GM12878 (cell line): Measurements from ENCODE around the gene TMEM35B.

Source experiments
- CEBPB ChIP-seq, 2 experiments: fragments of 150-350 bp in 1 of 2; IDR thresholded peaks; 2 replicates each; pipeline ENCODE4 v1.6.1; 2012 to 2014; ENCODE audit warnings: low read depth in 2 of 2, low read length in 2 of 2, borderline replicate concordance in 1 of 2, inconsistent platforms in 1 of 2
- CREB1 ChIP-seq: IDR thresholded peaks from 2 replicates; pipeline ENCODE4 v1.6.1; 2012; ENCODE audit warnings: low read depth, mild to moderate bottlenecking, inconsistent platforms
- RAD21 ChIP-seq: IDR thresholded peaks from 2 replicates; pipeline ENCODE4 v1.6.1; 2011; ENCODE audit warnings: mild to moderate bottlenecking, low read depth, low read length, moderate library complexity; ENCODE audit not compliant: insufficient read depth
- YY1 ChIP-seq: IDR thresholded peaks from 2 replicates; pipeline ENCODE4 v1.6.1; 2011; ENCODE audit warnings: low read depth, mild to moderate bottlenecking, low read length

DNA sequence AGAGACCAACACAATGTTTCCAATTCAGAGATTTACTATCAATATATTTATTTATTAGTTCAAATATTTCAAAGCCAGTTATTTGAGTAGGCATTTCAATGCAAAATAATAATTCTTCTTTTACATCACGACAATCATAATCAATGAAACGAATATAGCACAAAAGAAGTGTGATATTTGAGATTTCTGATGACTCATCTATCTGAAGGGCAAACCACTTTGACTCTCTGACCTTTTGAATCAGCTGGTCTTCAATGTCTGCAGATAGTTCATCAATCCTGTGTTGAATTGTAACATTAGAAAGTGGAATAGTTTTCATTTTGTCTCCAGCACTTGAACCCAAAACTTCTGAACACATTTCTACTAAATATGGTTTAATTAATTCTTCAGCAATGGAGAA, 3.0 kb upstream of the TMEM35B start:
- TF ChIP-seq CEBPB (IDR thresholded peaks at IDR 0.05; ENCODE audit: borderline replicate concordance in 1 of 2, low read depth in 2 of 2, low read length in 2 of 2) = no peak
- TF ChIP-seq CREB1 = no peak
- TF ChIP-seq RAD21 = no peak
- no peak for TF ChIP-seq YY1
